Measurements from ENCODE around the gene MARS2.

MARS2 gene

DNA sequence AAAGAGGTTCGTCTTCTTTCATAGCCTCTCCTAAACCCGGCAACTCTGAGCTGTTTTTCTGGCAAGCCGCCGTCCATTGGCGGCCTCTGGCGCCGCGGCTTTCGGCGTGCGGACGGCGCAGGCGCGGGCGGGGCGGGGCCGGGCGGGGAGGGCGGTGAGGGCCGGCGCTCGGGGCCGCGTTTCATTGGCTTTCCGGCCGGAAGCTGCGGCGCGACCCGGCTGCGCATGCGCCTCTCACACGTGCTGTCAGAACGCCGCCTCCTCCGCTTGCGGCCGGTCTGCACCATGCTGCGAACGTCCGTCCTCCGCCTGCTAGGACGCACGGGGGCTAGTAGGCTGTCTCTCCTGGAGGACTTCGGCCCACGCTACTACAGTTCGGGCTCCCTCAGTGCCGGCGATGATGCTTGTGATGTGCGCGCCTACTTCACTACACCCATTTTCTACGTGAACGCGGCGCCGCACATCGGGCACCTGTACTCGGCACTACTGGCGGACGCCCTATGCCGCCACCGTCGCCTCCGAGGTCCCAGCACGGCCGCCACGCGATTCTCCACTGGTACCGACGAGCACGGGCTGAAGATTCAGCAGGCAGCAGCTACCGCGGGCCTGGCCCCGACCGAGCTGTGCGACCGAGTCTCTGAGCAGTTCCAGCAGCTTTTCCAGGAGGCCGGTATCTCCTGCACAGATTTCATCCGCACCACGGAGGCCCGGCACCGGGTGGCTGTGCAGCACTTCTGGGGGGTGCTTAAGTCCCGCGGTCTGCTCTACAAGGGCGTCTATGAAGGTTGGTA, at the start of gene MARS2:
TSS of gene MARS2 (plus strand) at position 249 of the 791 bp plus-strand sequence. CDS start at position 286, 37 bp downstream.
- no peaks in the 10 kb centered on the region for H4K20me1 ChIP-seq (ENCODE audit: insufficient read depth, low read length)
- H3K4me3 ChIP-seq (ENCODE audit: low read depth, low read length, poor library complexity, severe bottlenecking): peak within 1 kb of the TSS; percentile 88
- H3K36me3 ChIP-seq (ENCODE audit: insufficient read depth, low read length): peaks cover 22% of the 10 kb centered on the region; the same call in 1 of the 2 replicates
- no peaks in the 10 kb centered on the region for H3F3A ChIP-seq (ENCODE audit: insufficient read depth, low read length)
- TF ChIP-seq EZH2 (IDR thresholded peaks at IDR 0.05; ENCODE audit: borderline replicate concordance, low read length): no peak
- TF ChIP-seq, protein P1, sequence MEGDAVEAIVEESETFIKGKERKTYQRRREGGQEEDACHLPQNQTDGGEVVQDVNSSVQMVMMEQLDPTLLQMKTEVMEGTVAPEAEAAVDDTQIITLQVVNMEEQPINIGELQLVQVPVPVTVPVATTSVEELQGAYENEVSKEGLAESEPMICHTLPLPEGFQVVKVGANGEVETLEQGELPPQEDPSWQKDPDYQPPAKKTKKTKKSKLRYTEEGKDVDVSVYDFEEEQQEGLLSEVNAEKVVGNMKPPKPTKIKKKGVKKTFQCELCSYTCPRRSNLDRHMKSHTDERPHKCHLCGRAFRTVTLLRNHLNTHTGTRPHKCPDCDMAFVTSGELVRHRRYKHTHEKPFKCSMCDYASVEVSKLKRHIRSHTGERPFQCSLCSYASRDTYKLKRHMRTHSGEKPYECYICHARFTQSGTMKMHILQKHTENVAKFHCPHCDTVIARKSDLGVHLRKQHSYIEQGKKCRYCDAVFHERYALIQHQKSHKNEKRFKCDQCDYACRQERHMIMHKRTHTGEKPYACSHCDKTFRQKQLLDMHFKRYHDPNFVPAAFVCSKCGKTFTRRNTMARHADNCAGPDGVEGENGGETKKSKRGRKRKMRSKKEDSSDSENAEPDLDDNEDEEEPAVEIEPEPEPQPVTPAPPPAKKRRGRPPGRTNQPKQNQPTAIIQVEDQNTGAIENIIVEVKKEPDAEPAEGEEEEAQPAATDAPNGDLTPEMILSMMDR (IDR thresholded peaks at IDR 0.05; ENCODE audit: low read length): no peak
- H3K9ac ChIP-seq (ENCODE audit: low read length): peak within 1 kb of the TSS; percentile 83
- peaks cover 49% of the 10 kb centered on the region for H3K4me1 ChIP-seq (ENCODE audit: insufficient read depth, low read length, severe bottlenecking)
- H3K9me2 ChIP-seq (ENCODE audit: low read depth, low read length): no peaks in the 10 kb centered on the region
- H3K79me2 ChIP-seq (ENCODE audit: insufficient read depth, low read length): peaks cover 44% of the 10 kb centered on the region
- H3K9me3 ChIP-seq (ENCODE audit: low read length): no peaks in the 10 kb centered on the region
- peak within 1 kb of the TSS; percentile 95 for H3K4me2 ChIP-seq (ENCODE audit: low read length)
- peak within 1 kb of the TSS; percentile 66 for H3K27ac ChIP-seq (ENCODE audit: low read depth, low read length, poor library complexity, severe bottlenecking)
- peak within 1 kb of the TSS; percentile 96 for H2AFZ ChIP-seq (ENCODE audit: low read length)
- H3K27me3 ChIP-seq (ENCODE audit: insufficient read depth, low read length): no peaks in the 10 kb centered on the region

- Histone ChIP-seq H3K79me2 (ENCODE audit: insufficient read depth, low read length) (no peaks in the 10 kb centered on the region), H4K20me1 (ENCODE audit: insufficient read depth, low read length) (no peaks in the 10 kb centered on the region), H3K9me2 (ENCODE audit: low read depth, low read length) (no peaks in the 10 kb centered on the region), H3K27ac (ENCODE audit: low read depth, low read length, poor library complexity, severe bottlenecking) (no peak overlapping the region), H3F3A (ENCODE audit: insufficient read depth, low read length) (no peaks in the 10 kb centered on the region), H3K4me3 (ENCODE audit: low read depth, low read length, poor library complexity, severe bottlenecking) (no peak overlapping the region), H3K36me3 (ENCODE audit: insufficient read depth, low read length) (no peaks in the 10 kb centered on the region), H3K9ac (ENCODE audit: low read length) (no peak overlapping the region), H3K9me3 (ENCODE audit: low read length) (no peaks in the 10 kb centered on the region), H2AFZ (ENCODE audit: low read length) (no peak overlapping the region), H3K4me1 (ENCODE audit: insufficient read depth, low read length, severe bottlenecking) (no peaks in the 10 kb centered on the region), H3K27me3 (ENCODE audit: insufficient read depth, low read length) (no peaks in the 10 kb centered on the region), H3K4me2 (ENCODE audit: low read length) (no peak overlapping the region)
- TF ChIP-seq, protein P1 (IDR thresholded peaks at IDR 0.05; ENCODE audit: low read length): no peak
- no peak for TF ChIP-seq EZH2 (IDR thresholded peaks at IDR 0.05; ENCODE audit: borderline replicate concordance, low read length)
Observed at GRCh38 chr2:197657562-197657961, 47.6 kb upstream of the MARS2 start.

- no peaks in the 10 kb centered on the region for H3K9me2 ChIP-seq (ENCODE audit: low read depth, low read length)
- no peak for TF ChIP-seq EZH2 (IDR thresholded peaks at IDR 0.05; ENCODE audit: borderline replicate concordance, low read length)
- TF ChIP-seq, protein P1 (IDR thresholded peaks at IDR 0.05; ENCODE audit: low read length): no peak
- H3K27me3 ChIP-seq (ENCODE audit: insufficient read depth, low read length): no peaks in the 10 kb centered on the region
- no peaks in the 10 kb centered on the region for H3K9me3 ChIP-seq (ENCODE audit: low read length)
- H3K36me3 ChIP-seq (ENCODE audit: insufficient read depth, low read length): no peaks in the 10 kb centered on the region
- H3K27ac ChIP-seq (ENCODE audit: low read depth, low read length, poor library complexity, severe bottlenecking): no peak overlapping the region
- no peaks in the 10 kb centered on the region for H3F3A ChIP-seq (ENCODE audit: insufficient read depth, low read length)
- no peak overlapping the region for H2AFZ ChIP-seq (ENCODE audit: low read length)
- H4K20me1 ChIP-seq (ENCODE audit: insufficient read depth, low read length): no peaks in the 10 kb centered on the region
- no peak overlapping the region for H3K4me3 ChIP-seq (ENCODE audit: low read depth, low read length, poor library complexity, severe bottlenecking)
- H3K4me2 ChIP-seq (ENCODE audit: low read length): no peak overlapping the region
- no peaks in the 10 kb centered on the region for H3K4me1 ChIP-seq (ENCODE audit: insufficient read depth, low read length, severe bottlenecking)
- no peaks in the 10 kb centered on the region for H3K79me2 ChIP-seq (ENCODE audit: insufficient read depth, low read length)
- no peak overlapping the region for H3K9ac ChIP-seq (ENCODE audit: low read length)
Observed at GRCh38 chr2:197661626-197662025, 43.5 kb upstream of the MARS2 start.
